AG04449 (cell line): ENCODE results near the gene GNPTG.

ENCODE experiments used
- CTCF ChIA-PET: fragments of 350-600 bp; formaldehyde crosslinking; extraction: SDS; loops from one replicate; lab custom pipeline; 2021; ENCODE audit warnings: antibody characterized with exemption; lab: Yijun Ruan, JAX
- POLR2A ChIA-PET: fragments of 400-600, 350-600 bp; formaldehyde crosslinking; extraction: SDS; loops from one replicate; lab custom pipeline; 2020; ENCODE audit warnings: antibody characterized with exemption, inconsistent platforms; lab: Yijun Ruan, JAX
- DNase-seq: peaks from one replicate; pipeline ENCODE4 v3.0.0-alpha.2; 2010; ENCODE audit warnings: low read depth, low spot score
- H3K4me3 ChIP-seq: 2 replicates; pipeline ENCODE4 v1.5.1; 2011; ENCODE audit warnings: low read depth, mild to moderate bottlenecking, control low read depth, low read length
- TF ChIP-seq, protein P1 (sequence below): IDR thresholded peaks from one replicate; pipeline ENCODE4 v1.5.1; 2011; ENCODE audit warnings: mild to moderate bottlenecking, moderate library complexity, low read length, control low read depth, inconsistent platforms; ENCODE audit not compliant: insufficient read depth; ENCODE audit errors: missing control alignments

The GNPTG gene

DNA sequence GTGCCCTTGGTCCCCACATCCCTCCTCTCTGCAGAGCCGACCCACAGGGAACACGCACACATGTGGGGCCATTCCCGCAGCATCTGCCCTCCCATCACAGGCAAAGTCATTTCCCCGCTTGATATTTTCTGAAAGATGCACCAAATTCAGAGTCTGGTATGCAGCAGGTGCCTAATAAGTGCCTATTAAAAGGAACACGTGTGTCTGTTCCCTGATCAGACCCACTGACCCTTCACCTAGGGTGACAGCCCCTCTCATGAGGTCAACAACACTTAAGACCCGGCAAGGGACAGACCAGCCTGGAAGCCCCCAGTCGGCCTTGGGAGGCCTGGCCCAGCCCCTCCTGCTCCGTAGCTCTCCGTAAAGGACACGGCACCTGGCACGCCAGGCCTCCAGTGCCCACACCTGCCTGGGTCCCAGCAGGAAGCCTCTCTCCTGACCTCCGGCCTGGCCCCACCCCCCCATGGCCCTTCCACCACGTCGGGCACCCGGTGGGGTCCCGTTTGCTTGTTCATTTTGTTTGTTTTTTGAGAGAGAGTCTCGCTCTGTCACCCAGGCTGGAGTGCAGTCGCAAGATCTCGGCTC is 42.7 kb downstream of the GNPTG start:
- no peak overlapping the region for H3K4me3 ChIP-seq
- TF ChIP-seq, protein P1, sequence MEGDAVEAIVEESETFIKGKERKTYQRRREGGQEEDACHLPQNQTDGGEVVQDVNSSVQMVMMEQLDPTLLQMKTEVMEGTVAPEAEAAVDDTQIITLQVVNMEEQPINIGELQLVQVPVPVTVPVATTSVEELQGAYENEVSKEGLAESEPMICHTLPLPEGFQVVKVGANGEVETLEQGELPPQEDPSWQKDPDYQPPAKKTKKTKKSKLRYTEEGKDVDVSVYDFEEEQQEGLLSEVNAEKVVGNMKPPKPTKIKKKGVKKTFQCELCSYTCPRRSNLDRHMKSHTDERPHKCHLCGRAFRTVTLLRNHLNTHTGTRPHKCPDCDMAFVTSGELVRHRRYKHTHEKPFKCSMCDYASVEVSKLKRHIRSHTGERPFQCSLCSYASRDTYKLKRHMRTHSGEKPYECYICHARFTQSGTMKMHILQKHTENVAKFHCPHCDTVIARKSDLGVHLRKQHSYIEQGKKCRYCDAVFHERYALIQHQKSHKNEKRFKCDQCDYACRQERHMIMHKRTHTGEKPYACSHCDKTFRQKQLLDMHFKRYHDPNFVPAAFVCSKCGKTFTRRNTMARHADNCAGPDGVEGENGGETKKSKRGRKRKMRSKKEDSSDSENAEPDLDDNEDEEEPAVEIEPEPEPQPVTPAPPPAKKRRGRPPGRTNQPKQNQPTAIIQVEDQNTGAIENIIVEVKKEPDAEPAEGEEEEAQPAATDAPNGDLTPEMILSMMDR, result no peak
- ChIA-PET POLR2A (interaction anchor here (1.5 kb wide), 1 partner anchor 26 kb away, joined by 3 read pairs; no protein-coding TSS in a partner anchor), CTCF (no interaction called here)
- no peak for DNase-seq

DNA sequence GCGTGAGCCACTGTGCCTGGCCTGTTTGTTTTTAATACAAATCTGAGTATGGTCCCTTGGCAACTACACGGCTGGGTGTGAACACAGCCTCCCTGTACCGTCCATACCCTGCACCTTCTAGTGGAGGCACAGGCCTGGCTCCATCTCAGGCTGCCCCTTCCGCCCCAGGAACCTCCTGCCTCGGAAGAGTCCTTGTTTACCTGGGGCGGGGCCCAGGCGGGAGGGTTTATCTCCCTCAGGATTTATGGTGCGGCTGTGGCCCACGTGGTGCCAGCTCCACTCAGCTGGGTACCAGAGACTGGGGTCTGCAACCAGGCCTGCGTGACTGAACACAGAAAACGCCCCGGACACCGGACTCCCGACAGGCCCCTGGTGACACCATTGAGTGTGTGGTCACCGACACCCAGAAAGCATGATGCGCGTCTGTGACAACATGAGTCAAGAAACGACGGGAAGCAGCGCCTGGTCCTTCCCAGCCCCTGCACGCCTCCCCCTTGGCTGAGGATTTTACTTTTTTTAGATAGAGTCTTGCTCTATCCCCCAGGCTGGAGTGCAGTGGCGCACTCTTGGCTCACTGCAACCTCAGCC is 43.8 kb downstream of the GNPTG start:
- no peak for DNase-seq
- TF ChIP-seq, protein P1, result no peak
- H3K4me3 ChIP-seq, result no peak overlapping the region
- ChIA-PET POLR2A (interaction anchor here (1.5 kb wide), 1 partner anchor 25 kb away, joined by 3 read pairs; no protein-coding TSS in a partner anchor), CTCF (no interaction called here)

DNA sequence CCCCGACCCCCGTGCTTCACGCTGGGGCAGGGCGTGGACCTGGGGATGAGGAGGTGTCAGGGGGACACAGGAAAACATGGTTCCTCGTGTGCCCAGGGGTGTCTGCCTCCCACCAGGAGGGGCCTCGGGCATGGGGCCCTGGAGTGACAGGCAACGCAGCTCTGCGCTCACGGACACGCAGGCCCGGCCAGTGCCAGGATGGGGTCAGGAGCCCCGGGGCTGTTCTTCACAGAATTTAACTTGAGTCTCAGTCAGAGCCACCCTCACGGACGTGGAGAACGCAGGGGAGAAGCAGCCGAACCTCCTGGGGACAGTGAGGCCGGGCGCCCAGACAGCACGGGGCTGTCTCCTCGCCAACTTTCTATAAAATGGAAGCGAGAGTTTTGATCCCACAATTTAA is 46.0 kb downstream of the GNPTG start:
- DNase-seq, result no peak
- CTCF ChIA-PET, result no interaction called here
- POLR2A ChIA-PET, result no interaction called here
- TF ChIP-seq, protein P1, result no peak
- no peak overlapping the region for H3K4me3 ChIP-seq

DNA sequence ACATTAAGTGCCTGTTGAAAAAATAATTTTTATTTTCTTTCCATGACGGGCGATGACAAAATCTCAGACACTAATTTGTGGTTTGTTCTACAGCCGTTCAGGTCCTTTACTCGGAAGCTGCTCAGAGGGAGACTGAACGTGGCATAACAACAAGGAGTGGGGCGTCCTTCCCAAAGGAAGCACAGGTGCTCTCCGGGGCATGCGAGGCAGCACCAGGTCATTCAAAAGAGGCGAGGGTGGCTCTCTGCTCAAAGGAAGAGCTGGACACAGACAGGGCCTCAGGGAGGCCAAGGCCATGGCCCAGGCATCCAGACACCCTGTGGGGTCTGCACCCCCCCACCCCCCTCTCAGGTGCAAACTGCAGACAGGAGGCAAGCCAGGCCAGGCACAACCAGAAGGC is 46.6 kb downstream of the GNPTG start:
- DNase-seq, result no peak
- ChIA-PET POLR2A (no interaction called here), CTCF (no interaction called here)
- TF ChIP-seq, protein P1, result no peak
- no peak overlapping the region for H3K4me3 ChIP-seq

DNA sequence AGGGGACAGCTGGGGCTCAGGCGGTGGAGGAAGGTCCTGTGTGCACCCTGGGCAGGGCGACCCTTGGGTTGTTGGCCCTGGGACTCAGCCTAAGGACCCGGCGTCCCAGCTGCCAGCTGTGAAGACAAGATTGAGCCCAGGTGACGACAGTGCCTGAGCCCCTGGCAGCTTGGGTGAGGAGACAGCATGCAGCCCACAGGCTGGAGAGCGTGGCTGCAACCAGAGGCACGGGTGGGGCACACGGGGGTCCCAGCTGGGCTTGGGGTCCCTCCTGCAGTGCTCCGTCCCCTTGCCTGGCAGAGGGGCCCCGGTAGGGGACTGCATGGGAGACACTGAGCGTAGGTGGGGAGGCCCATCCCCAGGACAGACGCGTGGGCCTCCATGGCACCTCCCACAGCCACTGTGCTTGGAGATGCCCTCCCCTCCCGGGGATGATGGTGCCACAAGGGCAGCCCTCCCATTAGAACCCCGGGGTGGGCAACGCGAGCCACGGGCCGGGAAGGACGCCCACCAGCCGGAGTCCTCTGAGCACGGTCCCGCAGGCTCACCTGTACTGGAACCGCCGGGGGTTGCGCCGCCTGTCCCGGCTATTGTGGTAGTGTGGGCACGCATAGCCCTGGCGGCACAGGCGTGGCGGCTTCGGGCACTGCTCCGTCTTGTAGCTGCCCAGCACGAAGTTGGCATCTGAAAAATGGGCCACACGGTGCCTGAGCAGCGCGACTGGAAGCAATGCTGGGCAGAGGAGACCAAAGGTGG is 47.3 kb downstream of the GNPTG start:
- no peak for DNase-seq
- H3K4me3 ChIP-seq, result no peak overlapping the region
- ChIA-PET POLR2A (no interaction called here), CTCF (interaction anchor here (1.4 kb wide), 1 partner anchor 35 kb away, joined by 4 read pairs; no protein-coding TSS in a partner anchor)
- TF ChIP-seq, protein P1, result no peak
